8988T (cell line): ENCODE data around the gene GALNTL6.

ENCODE experiments used
- DNase-seq: peaks from one replicate; pipeline ENCODE4 v3.0.0; 2011

GALNTL6 gene

DNA sequence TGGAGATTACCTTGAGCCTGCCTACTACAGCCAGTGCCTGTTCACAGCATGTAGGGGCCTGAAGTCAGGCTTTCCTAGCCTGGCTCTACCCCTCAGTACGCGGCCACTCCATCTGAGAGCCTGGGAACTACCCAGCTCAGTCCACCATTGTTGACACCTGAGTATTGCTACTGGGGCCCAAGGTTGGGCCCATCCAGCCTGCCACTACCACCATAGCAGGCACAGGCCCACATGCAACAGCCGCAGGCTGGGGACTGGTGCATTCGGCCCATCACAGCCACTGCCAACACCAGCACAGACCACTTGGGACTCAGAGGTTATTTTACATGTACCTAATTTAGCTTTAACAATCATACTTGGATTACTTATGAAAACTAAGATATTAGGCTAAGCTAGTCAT, 314.0 kb downstream of the GALNTL6 start:
- DNase-seq: no peak

DNA sequence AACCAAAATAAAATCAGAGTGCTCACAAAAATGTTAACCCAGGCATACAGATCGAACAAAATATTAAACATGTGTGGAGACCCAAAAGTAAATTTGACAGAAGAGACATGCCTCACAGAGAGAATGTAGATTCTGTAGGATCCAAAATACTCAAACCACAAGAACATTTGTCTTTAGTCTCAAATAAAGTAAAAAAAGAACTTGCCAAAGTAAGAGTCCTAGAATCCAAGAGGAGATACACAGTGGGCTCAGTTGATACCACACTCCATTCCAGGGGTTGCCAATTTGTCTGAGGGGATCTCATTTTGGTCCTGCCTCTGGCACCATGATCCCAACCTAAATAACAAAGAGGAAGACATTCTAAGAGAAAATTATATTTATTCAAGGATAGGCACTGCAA, 316.4 kb downstream of the GALNTL6 start:
- no peak for DNase-seq

DNA sequence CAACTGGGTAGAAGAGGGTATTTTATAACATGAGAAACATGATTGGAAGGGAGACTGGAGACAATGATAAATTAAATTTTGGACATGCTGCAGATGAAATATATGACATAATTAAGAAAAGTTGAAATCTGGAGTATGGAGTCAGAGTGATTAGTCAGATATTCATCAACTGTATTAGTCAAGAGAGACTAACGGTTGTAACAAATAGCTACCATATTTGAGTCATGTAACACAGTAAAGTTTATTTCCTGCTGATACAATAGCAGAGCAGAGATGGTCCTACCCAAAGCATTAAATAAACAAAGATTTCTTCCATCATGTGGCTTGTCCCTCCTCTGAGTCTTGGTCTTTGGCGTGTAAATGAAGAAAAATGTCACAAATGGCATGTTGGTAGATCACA, 321.3 kb downstream of the GALNTL6 start:
- DNase-seq: no peak

DNA sequence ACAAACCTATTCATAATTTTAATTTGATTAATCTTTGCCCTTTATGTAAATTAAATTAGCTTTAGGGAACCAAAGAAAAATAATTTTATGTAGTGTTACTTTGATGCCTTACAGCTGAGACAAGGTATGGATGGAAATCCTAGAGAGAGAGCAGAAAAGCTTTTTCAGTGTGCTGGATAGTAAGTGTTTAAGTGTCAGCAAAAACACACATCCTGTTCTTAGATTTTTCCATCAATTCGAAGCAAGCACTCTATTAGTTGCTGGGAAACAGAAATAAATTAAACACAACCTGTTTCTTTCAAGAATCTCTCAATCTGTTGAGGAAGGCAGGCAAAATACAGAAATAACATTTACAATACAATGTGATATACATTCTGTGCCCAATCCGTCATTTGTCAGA, 327.8 kb downstream of the GALNTL6 start:
- no peak for DNase-seq

DNA sequence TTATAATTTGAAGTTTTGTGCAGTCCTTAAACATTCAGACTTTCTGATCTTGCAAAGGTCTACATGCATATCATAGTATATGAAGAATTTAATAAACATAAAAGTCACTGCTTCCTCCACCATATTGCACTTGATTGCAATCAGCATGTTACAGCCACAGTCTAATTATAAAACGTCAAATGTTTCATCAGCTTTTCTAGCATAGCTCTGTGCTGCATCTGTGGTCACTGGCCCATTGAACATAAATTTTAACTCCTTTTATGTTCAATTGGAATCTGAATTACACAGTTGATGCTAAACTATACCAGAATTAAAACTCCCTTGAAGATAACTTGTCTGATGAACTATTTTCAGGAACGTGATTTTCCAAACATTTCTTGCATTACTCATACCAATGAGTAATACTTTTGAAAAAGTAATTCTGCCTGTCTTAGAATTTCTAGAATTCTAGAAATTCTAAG, 329.1 kb downstream of the GALNTL6 start:
- DNase-seq: peak; percentile 1

DNA sequence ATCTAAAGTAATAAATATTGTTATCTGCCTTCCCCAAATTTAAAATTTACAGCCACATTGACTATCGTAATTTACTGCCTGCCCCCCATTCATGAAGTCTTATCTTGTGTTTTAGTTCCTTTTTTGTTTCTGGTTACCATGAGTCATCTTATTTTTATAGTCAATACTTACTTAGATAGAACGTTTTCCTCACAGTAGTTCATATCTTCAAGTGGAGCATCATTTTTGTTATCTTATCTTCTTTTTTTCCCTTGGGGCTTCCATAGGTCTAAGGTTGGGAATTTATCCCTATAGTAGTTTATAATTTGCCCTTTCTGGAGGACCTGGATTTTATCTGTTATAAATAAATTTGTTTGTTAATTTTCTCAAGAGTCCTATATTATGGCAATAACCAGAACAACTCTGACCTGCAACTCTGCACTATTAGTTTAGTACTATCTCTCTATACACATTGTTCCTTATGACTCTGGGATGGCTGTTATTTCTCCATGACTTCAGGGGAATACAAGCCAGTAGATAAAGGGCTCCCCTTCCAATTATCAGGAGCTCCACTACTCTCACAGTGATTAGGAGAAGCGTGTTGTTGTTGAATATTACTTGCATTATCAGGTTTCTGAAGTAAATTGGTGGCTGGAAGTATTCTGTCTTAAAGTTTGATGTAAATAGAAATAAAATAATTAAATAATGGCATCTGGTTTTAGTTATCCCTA, 330.6 kb downstream of the GALNTL6 start:
- no peak for DNase-seq

DNA sequence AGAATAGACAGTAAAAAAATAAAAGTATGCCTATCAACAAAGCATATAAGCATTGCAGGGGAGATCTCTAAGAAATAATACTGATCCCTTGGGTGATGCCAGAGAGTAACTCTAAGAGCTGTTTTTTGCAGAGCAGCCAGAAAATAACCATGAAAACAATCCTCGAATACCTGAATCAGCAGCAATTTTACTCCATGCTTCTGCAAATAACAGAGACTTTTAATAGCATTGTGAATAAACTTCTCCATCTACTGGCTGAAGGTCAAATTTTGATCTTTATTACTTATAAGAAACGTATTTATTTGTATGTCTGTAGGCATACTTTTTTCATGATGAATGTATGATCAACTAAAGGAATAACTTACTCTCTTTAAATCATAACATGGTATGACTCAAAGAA, 334.5 kb downstream of the GALNTL6 start:
- DNase-seq: no peak

DNA sequence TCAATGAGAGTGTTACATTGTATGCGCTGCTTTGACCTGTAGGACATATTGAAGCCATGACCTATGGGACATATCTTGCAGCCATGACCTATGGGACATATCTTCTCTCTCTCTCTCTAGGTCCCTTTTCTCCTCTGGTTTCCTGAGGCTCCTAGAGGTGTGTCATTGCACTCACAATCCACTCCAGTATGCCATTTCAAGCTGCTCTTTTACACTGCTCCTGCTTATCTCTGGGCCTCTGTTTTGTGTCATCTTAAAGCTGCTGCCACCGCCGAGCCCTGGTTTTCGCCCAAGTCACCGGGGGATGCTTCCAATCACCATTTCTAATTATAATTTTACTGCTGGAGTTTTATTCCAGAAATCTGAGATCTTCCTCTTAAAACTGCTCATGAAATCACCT, 336.1 kb downstream of the GALNTL6 start:
- DNase-seq: no peak

DNA sequence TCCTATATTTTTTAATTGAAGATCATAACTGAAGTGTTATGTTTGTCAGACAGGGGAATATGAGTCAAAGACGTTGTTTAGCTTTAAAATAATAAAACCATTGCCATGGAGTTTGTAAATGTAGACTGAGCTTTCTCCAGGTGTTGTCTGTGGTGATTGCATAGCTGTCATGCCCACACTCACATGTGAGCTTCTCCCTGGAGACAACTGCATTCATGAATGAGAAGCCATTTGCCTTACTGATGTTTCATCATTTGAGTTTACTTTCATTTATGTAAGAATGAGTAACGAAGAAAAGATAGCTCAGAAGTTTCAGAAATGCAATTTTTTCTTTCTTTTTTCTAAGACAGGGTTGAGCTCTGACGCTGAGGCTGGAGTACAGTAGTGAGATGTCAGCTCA, 339.1 kb downstream of the GALNTL6 start:
- no peak for DNase-seq

DNA sequence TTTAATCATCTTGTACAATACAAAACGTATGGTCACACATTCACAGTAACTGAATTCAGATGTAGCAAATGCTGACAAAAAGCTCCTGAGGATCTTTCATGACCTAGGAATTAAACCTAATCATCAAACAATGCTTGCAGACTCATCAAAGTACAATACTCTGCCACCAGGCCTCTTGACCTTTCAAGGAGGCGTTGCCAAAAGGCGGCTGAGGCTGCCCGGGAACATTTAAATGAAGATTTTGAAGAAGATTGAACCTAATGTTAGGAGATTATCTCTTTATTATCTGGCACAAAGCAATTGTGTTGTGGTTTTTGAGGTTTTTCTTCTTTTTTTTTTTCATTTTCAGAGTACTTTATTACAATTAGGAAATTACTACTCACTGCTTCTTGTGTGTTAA, 340.5 kb downstream of the GALNTL6 start:
- no peak for DNase-seq

DNA sequence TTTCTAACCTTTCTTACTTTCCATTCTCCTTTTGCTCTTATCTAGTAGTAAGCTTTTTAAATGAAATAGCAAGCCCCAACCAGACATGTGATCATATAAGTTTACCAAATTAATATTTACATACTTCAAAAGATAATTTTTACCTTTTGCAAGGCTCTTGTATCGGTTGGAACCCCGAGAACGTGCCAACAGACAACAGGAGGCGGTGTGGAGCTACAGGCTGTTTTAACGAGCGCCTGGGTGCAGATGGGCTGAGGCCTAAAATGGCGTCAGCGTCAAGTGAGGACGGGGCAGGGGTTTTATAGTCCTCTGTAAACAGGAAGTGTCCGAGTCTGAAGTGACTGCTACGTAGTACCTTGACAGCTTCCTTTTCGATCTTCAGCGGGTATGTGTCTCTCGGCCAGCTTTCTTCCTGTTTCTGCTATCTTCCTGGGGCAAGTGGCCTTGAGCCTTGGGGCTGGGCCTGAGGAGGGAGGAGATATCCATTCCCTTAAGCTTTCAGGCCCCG, 342.7 kb downstream of the GALNTL6 start:
- no peak for DNase-seq

DNA sequence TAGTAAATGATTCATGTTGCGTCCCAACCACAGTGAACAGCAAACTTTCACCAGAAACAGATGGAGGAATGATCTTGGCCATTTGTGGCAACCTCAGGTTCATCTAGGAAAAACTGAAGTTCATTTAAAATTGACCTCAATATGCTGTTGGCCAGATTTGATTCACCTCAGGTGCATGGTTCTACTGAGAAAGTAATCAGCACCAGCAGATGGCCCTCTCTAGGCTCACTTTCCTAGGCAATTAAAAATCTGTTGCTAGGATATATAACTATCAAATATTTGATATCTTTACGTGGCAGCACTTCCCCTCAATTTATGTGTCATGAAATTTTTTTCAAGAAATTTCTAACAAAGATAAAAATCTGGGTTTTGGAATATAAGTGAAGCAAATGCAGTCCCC, 344.7 kb downstream of the GALNTL6 start:
- no peak for DNase-seq

DNA sequence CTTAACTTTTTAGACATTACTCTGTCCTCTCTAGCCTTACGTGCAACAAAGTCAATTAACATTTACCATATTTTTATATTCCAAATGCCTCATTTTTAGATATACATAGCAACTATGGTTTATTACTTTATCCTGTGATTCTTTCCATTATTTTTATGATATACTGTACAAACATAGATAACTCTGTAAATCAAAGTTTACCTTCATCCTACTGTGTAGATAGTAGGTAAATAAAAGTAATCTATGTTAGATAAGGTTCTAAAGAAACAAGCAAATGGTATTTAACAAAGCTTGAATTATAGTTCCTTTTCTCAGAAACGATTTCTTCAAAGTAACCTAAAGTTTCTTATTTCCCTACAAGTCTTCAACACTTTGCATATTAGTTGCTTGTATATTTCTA, 350.0 kb downstream of the GALNTL6 start:
- DNase-seq: no peak

DNA sequence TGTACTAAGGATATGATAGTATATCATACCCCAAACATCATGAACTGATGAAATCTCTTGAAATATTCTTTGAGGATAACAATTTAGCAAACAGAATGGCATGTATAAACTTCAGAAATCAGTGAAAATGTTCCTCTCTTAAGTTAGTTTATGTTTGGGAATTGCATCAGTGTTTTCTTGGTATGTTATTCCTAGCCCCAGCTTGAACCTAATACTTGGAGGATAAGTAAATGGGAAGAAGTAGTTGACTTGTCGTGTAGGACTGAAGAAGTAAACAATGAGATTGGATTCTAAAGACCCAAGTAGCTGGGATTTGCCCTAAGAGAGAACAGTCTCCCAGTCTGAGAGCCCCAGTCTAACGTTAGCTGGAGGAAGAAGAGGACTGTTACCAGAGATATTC, 355.7 kb downstream of the GALNTL6 start:
- no peak for DNase-seq

DNA sequence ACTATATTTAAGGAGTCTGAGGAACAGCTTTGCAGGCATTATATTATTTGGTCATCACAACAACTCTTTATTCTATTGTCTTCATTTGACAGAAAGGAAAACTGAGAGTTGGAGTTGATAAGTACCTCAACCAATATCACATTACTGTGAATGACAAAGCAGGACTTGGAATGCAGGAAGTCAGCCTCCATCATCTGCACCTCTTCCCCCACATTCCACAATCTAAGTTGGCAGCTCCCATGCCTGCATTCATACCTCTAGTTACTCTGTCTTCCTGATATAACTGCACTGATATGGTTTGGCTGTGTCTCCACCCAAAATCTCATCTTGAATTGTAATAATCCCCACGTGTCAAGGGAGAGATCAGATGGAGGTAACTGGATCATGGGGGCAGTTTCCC, 356.7 kb downstream of the GALNTL6 start:
- no peak for DNase-seq

DNA sequence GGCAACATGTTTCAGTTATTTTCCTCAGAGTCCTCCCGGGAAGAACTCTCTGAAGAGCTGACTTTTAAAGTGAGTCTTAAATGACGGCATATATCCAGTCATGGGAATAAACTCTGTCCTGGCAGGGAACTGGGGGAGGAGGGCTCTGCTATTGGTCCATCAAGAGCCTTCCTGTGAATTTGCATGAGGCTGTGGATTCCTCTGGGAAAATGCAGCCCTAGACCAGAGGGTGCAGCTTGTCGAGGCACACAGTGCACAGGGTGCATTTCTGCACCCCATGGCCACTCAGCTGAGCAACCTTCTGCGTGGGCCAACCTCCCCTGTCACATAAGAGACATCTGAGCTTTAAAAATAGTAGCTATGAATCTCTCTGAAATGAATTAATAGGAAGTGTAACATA, 360.0 kb downstream of the GALNTL6 start:
- DNase-seq: no peak

DNA sequence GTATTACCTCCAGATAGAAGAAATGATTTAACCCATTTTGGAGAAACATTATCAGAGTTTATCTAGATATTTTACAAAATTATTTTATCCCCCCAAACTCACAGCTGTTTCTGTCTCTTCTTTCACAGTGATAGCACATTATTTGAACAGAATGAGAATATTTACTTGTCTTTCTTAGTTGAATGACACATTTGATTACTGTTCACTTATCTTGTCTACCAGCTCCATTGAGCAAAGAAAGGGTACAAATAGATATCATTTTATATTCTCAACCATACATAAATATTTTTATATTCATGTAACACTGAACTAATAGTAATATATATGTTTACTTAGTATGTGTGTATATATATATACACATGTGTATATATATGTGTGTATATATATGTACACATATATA, 364.2 kb downstream of the GALNTL6 start:
- no peak for DNase-seq

DNA sequence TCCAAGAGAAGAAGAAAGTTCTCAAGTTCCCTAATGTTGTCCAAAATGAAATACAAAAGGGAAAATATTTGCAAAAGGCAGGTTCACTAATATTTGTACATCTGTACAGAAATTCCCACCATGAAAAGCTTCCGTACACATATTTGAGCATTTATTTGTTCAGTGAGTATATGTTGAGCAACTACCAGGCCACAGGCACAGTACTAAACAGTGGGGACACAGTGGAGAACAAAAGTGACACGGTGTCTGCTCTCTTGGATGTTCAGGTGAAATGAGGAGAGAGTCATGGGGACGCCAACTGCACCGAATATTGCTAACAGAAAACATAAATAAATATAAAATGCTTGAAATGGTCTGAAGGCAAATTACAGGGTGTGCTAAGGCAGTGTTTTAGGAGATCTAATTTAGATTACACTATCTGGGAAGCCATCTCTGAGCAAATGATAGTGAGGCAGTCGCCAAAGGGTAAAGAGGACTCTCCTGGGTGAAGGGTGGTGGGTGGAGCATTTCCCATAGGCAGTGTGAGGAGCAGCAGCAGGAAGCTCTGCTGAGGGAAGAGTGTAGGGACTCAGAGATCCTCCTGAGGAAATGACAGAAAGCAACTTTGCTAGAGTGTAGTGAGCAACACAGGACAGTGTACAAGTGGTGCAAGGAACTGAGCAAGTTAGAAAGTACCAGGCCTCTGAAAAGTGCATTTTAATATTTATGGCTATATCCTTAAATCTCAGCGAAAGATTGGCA, 375.2 kb downstream of the GALNTL6 start:
- no peak for DNase-seq

DNA sequence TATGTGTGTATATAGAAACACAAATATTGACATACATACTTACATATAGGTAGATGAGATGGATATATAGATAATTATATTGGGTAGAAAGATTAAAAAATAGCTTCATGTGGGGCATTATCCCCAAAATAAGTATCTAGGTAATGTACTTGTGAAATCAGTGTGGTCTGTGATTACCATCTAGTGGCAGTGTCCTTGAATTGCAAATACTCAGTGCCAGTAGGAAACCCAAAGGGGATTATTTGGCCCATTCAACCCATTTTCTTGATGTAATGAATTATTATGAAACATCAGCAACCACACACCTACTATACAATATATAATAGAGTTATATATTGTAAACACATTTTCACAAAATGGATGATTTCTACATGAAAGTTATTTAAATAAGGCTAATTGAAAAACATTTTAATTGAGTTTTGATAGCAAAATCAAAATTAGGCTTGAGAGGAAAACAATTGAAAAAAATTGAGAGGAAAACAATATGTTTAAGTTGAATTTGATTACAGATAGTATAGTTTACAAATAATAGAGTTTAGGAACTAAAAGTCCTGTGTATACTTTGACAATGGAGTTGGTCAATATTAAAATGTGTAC, 389.4 kb downstream of the GALNTL6 start:
- peak; percentile 10 for DNase-seq

DNA sequence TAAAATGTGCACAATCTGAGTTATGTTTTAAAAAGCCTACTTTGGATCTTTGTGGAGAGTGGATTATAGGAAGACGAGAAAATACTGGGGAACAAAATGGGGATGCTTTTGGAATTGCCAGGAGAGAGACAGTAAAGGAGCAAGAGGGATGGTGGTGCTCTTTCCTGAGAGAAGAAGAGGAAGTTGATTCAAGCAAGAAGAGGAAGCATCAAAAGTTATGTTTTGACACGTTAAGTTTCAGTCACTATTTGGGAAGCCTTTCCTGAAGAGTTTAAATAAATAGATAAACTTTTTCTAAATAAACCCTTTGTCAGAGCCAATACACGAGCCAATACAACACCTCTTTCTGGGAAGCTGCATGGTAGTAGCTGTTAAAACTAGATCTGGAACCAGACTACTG, 394.1 kb downstream of the GALNTL6 start:
- no peak for DNase-seq

DNA sequence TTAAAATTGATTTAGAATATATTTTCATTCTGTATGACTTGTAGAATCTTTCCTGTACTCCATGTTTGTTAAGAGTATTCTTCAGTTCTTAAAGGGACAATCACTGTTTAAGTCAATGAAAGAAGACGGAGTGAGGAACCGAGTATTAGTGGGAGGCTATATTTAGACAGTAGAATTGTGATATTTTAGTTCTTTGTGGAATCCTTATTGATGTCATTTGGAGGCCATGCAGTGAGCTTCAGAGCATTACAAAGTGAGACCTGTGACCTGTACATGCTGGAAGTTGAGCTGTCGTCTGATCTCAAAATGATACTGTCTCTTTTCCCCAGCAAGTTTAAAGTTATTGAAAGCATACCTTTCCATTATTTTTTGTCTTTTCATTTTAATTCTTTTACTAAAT, 394.7 kb downstream of the GALNTL6 start:
- DNase-seq: no peak

DNA sequence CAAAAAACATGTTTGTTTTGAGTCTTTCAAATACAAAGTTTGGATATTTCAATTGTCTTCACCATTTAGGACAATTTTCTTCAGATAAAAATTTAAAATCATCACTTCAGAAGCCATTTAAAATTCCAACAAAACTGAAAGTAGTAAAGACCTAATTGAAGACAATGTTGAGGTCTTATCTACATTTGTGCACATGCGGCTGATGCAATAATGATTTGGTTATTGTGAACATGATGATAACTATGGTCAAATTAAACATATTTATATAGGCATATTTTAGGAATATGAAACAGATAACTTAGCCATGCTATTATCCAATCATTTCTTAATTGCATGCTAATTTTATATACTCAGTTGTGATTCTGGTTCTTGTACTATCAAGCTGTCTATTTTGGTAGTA, 407.5 kb downstream of the GALNTL6 start:
- DNase-seq: no peak

DNA sequence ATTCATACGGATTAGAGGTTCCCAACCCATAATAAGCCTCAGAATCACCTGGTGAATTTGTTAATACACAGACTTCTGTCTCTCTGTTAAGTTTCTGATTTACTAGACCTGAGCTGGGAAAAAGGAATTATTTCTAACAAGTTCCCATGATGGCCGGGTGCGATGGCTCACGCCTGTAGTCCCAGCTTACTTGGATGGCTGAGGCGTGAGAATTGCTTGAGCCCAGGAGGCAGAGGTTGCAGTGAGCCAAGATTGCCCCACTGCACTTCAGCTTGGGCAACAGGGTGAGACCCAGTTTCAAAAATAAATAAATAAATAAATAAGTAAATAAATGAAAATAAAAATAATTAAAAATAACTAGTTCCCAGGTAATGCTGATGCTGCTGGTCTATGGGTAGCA, 412.3 kb downstream of the GALNTL6 start:
- DNase-seq: no peak

DNA sequence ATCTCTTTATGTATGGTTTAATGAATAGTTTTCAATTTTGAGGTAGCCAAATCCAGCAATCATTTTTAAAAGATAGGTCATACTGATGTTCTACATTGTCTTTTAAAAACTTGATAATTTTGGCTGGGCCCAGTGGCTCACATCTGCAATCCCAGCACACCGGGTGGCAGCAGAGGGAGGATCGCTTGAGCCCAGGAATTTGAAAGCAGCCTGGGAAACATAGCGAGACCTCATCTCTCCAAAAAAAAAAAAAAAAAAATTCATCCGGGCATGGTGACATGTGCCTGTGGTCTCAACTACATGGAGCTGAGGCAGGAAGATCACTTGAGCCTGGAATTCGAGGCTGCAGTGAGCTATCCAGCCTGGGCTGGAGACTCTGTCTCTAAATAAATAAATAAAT, 419.8 kb downstream of the GALNTL6 start:
- no peak for DNase-seq
